ENCODE data around the gene UST.
"Not testable (repeated sequence)": the region's sequence is repeated elsewhere in the genome, so short reads cannot be mapped to it uniquely, and the experiment has no call there.

The UST gene

DNA sequence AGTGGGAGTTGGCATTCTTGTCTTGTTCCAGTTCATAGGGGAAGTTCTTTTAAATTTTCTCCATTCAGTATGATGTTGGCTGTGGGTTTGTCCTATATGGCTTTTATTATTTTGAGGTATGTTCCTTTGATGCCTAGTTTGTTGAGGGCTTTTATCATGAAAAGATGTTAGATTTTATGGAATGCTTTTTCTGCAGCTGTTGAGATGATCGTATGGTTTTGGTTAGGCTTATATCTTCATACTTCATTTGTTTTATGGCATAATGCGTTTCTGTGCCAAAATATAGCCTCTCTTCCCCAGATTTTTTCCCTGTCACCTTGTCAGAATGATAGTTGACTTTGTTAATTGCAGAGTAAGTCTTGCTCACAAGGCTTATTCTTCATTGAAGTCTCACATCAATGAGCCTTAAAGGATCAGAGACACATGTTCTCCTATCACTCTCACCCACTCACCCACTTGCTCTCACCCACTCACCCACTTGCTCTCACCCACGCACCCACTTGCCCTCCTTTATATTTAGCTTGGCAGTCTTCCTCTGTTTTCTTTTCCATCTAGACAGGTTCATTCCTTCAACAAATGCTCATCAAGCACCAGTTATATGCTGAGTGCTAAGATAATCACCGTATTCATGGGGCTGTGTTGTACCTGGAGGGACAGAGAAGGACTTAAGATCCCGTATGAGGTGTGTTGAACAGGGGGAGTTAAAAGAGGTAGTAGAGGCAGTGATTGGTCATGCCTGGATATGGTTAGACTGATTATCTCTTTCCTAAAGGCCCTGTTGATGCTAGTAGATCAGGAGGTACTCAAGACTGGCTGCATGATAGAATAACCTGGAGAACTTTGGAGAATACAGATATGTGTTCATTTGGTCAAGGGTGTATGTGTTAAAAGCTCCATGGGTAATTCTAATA is 19.3 kb downstream of the UST start:
- DNase-seq (ENCODE audit: low spot score) = no peak

- no peak for DNase-seq (ENCODE audit: low spot score)
Observed at GRCh38 chr6:148768646-148769270, 21.9 kb downstream of the UST start.

DNA sequence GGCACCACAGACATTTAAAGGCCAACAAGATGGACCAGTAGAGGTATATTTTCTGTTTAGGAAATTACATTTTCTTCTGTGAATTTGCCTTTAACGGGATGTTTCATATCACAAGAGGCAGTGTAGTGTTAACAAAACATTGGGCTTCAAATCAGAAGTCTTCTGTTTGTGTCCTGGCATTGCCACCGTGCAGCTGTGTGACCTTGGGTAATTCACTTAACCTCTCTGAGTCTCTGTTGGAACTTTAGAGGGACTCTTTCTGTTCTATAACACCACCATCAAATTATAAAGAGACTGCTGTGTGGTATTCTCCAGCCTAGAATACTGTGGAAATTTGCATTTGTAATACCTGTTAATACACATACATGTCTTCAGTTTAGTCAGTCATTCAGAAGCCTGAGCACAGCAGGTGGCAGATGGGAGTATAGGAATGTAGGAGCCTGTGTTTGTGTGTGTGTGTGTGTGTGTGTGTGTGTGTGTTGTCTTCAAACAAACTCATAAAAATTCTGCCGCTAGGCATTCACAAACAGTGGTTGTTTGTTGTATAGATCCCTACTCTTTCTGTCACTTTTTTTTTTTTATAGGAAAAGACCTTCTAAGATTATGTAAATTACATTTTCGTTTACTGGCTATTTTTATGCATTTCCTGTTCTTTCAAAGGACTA is 22.6 kb downstream of the UST start:
- DNase-seq (ENCODE audit: low spot score) = no peak

GRCh38 chr6:148770408-148771211 is 23.8 kb downstream of the UST start:
- no peak for DNase-seq (ENCODE audit: low spot score)

- DNase-seq (ENCODE audit: low spot score) = no peak
Observed at GRCh38 chr6:148771212-148771601, 24.4 kb downstream of the UST start.

GRCh38 chr6:148771896-148772554 is 25.2 kb downstream of the UST start:
- no peak for DNase-seq (ENCODE audit: low spot score)

DNA sequence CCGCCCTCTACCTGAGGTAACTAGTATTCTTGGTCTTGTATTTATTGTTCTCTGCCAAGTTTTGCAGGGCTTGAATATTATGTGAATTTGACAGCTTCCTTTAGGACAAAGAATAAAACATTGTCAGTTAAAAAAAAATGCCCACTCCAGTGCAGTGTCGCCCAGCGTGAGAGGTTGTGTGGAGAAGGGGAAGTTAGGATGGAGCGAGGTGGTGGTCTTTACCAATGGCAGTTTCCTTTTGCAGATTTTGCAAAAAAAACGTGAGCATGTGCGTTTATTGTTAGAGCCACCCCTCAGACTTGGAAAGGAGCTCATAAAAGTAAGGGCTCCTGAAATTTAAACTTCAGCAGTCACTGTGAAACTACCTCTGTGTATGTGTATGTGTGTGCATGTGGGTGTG is 28.3 kb downstream of the UST start:
- no peak for DNase-seq (ENCODE audit: low spot score)

DNA sequence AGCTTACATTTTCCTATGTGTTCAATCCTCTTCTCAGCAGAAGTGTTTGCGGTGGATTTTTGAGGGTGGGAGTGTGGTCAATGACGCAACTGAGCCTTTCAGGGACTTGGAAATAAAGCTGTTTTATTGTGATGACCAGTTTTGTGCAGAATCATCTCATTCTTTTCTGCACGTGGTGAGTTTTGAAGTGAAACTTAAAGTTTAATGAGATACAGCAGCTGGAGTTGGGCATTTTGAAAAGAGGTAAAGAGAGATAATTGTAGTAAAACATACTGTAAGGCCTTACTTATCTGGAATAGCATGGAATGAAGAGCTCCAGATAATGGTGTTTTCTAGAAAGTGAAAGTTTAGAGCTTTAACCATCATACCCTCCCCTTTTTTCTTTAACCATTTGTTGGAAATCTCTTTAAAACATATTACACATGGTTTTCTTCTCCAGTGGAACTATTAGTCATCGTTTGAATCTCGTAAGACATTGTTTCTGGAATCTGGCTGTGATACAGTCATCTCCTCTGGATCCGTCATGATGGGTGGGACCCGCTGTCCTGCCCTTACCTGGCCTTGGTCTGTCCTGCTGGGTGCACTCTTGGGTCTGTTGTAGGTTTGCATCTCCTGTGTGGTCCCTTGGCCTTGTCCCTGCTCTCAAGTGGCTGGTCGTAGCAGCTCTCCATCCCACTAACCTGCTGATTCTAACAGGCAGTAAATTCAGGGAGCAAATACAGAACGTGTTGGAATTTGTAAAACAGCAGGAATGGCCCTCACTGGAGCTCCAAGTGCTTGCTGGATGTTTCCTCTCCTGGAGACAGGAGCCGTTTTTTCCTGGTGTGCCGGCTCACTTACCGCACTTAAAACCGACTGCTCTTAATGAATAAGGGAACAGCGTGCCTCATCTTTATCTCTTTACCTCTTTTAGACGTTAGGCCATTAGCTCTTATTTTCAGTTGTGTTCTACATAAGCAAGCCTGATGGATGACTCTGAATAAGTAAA is 29.8 kb downstream of the UST start:
- no peak for DNase-seq (ENCODE audit: low spot score)

- DNase-seq (ENCODE audit: low spot score) = no peak
Observed at GRCh38 chr6:148779142-148779562, 32.3 kb downstream of the UST start.

- not testable (repeated sequence) for DNase-seq (ENCODE audit: low spot score)
Observed at GRCh38 chr6:148780423-148780822, 33.6 kb downstream of the UST start.

DNA sequence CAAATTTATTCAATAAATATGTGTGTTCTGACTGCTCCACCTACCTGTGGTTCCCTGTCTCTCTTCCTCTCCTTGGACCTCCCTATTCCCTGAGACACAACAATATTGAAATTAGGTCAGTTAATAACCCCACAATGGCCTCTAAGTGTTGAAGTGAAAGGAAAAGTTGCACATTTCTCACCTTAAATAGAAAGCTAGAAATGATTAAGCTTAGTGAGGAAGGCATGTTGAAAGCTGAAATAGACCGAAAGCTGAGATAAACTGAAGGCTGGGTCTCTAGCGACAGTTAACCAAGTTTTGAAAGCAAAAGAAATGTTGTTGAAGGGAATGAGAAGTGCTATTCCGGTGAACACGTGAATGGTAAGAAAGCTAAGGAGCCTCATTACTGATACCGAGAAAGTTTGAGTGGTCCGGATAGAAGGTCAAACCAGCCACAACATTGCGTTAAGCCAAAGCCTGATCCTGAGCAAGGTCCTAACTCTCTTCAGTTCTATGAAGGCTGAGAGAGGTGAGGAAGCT is 34.1 kb downstream of the UST start:
- DNase-seq (ENCODE audit: low spot score) = no peak

DNA sequence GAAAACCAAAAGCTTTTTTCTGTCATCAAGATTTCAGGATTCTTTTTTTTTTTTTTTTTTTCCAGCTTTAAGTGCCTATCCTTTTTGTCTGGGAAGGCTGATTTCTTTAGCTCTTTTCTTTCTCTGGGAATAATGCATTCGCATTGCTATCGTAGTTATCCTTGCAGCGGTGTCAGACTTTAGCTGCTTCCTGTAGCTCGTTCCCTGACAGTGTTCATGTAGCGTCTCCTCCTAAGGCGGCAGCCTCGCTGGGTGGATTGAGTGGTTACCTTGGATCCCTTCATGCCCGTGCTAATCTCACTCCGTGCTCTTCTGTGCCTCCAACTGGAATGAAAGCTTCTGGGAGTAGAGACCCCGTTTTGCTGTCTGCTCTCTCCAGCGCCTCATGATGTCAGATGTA is 43.1 kb downstream of the UST start:
- no peak for DNase-seq (ENCODE audit: low spot score)

DNA sequence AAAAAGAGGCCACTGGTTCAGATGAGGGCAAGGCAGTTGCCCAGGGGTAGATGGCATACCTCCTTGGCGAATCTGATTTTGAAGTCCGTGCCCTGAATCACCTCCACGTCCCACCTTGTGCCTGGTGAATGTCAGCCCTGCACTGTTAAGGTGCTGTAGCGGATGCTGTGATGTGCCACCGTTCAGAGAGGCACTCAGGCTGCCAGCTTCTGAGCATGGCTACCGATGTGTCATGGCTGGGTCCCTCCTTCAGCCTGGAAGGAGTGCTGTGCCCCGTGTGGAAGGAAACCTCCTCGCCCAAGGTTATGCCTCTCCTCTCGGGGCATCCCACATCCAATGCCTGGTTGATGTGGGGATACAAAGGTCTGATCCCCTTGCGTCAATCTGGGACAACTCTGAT is 43.6 kb downstream of the UST start:
- no peak for DNase-seq (ENCODE audit: low spot score)

DNA sequence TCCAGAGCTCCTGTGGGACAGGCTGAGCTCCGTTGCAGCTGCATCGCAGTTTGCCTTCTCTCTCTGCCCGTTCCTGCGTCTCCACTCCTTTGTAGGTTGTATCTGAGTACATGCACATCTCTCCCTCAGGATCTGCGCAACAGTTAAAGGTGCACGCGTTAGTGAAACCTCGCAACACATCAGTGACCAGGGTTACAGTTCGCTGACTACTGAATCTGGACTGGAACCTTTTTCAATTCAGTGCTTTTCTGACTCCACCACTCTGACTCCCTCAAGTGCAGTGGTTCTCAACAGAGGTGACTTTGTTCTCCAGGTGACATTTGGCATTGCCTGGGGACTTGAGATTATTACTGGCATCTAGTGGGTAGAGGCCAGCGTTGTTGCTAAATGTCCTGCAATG is 44.0 kb downstream of the UST start:
- no peak for DNase-seq (ENCODE audit: low spot score)

GRCh38 chr6:148791372-148791771 is 44.5 kb downstream of the UST start:
- no peak for DNase-seq (ENCODE audit: low spot score)

GRCh38 chr6:148793721-148794120 is 46.9 kb downstream of the UST start:
- no peak for DNase-seq (ENCODE audit: low spot score)

DNA sequence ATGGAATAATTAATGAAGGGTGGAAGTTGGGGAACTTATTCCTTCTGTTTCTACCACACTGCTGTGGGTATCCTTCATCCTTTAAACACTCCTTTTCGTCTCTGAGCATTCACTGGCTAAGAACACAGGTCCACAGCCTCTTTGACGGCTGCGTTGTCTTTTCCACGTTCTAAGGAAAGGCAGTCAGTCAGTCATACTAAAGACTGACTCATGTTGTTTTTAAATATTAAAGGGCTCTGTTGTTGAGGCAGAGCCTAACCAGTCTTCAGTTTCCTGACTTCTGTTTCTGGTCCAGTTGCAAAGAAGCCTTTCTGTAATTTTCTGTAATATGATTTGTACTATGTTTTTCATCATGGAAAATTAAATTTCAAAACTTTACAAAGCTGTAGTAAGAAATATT is 48.0 kb downstream of the UST start:
- no peak for DNase-seq (ENCODE audit: low spot score)

DNA sequence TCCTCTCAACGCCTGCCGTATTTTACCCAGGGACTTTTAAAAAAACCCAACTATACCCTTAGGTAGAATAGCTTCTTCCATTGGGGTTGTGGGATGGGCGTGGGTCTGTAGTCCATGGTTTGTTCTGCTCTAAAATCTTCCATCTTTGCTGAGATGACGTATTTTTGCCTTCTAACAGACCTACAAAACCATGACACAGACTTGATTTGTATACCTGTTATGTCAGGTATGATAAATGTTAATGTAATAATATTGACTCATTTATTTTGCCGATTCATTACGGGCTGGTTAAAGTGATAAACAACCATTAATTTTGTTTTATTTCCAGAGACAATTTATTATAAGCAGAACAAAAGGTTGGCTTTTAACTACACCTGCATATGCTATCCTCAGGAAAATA is 48.7 kb downstream of the UST start:
- DNase-seq (ENCODE audit: low spot score) = no peak

DNA sequence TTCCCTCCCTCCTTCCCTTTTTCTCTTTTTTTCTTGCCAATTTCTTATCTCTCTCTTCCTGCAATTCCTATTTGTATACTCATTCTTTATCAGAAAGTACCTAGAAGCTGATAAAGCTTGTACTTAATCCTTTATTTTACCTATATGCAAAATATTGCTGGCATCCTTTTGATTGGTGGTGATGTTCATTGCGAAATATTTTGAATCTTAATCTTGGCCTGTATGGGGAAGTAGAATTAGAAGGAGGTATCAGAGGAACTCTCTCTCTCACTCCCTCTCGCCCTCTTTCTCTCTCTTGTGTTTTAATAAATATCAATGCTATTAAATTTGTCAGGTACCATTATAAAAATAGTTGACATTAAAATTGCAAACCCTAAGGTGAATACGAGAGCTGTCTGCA is 52.8 kb downstream of the UST start:
- DNase-seq (ENCODE audit: low spot score) = no peak

- no peak for DNase-seq (ENCODE audit: low spot score)
Observed at GRCh38 chr6:148800536-148800935, 53.7 kb downstream of the UST start.

Data from HuH-7.5 (cell line).